ENCODE measurements around the gene APBB3. TPM values are rescaled to one million over a fixed set of nuclear protein-coding genes. Genes with fewer than 3 reads are reported as not detected.

Gene APBB3
- total RNA-seq, 4 donors from 2014 or later, result 14.0 to 23.7 (median 19.2) TPM

DNA sequence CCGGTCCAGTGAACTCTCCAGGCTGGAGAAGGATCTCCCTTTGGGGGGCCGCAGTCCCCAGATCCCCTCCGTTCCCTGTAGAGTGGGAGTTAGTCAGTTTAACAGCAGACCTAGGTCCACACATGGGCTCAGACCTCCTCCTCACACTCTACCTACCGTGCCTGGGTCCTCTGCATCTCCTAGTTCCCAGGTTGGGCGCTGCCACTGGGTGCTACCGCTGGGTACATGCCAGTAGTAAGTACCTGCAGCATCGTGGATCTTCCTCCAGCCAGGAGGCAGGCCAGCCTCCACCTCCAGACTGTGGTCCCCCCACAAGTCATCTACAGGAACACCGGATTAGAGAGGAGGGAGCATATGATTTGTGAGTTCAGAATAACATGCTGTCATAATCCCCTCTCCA lies 802 bp downstream of the APBB3 start:
- WGBS, 2 donors, result 59 to 61% methylated on average over 8 of the region's 8 CpGs
- H3K4me3 ChIP-seq (ENCODE audit: low read depth, poor library complexity, severe bottlenecking), result peak overlapping the region; percentile 30
- TF ChIP-seq CTCF (IDR thresholded peaks at IDR 0.05), result no peak
- no peak for TF ChIP-seq POLR2A (IDR thresholded peaks at IDR 0.05)
- intact Hi-C loops (cut with DNase I; ENCODE audit: low total_unique reads), result loop anchor here (10.0 kb wide), 1 partner anchor 71 kb away; the partner anchor contains the start of genes CD14 and TMCO6
- no peak for DNase-seq (ENCODE audit: low spot score in 2 of 2)

GRCh38 chr5:140561753-140562523 lies 2.5 kb downstream of the APBB3 start:
- intact Hi-C loops (cut with DNase I; ENCODE audit: low total_unique reads), result loop anchor here (10.0 kb wide), 1 partner anchor 73 kb away; the partner anchor contains the start of genes CD14 and TMCO6
- H3K4me3 ChIP-seq (ENCODE audit: low read depth, poor library complexity, severe bottlenecking), result no peak overlapping the region
- no peak for DNase-seq (ENCODE audit: low spot score in 2 of 2)
- WGBS, 2 donors, result 86 to 90% methylated on average over 6 to 10 of the region's 10 CpGs
- TF ChIP-seq POLR2A (IDR thresholded peaks at IDR 0.05) (no peak), CTCF (IDR thresholded peaks at IDR 0.05) (no peak)

DNA sequence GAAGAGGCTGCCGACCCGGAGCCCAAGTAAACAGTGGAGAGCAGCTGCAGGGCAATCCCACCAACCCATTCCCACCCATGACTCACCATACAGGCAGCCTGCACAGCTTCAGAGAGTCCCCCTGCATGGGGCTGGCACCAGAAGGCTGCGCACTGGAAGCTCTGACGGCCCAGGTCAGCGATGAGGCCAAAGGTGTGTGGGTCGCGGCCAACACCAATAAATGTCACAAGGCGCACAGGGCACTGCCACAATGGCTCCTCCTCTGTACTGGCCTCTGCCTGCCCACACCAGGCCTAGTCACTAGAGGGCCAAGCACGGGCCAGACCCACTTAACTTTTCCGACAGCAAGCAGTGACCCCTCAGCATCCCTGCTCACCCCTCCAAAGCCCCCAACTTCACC lies 4.2 kb downstream of the APBB3 start:
- TF ChIP-seq POLR2A (IDR thresholded peaks at IDR 0.05), result no peak
- TF ChIP-seq CTCF (IDR thresholded peaks at IDR 0.05), result no peak
- intact Hi-C loops (cut with DNase I; ENCODE audit: low total_unique reads), result loop anchor here (10.0 kb wide), 1 partner anchor 75 kb away; the partner anchor contains the start of genes CD14 and TMCO6
- H3K4me3 ChIP-seq (ENCODE audit: low read depth, poor library complexity, severe bottlenecking), result no peak overlapping the region
- no peak for DNase-seq (ENCODE audit: low spot score in 2 of 2)
- 90 to 91% methylated on average over 10 of the region's 10 CpGs for WGBS, 2 donors

- no peak overlapping the region for H3K4me3 ChIP-seq (ENCODE audit: low read depth, poor library complexity, severe bottlenecking)
- intact Hi-C loops (cut with DNase I; ENCODE audit: low total_unique reads), result no loop called here
- DNase-seq (ENCODE audit: low spot score in 2 of 2), result no peak
- TF ChIP-seq POLR2A (IDR thresholded peaks at IDR 0.05) (no peak), CTCF (IDR thresholded peaks at IDR 0.05) (no peak)
- 89 to 93% methylated on average over 9 of the region's 9 CpGs for WGBS, 2 donors
Measured at GRCh38 chr5:140558542-140558941, 5.9 kb downstream of the APBB3 start.

- 89 to 96% methylated on average over 3 of the region's 3 CpGs for WGBS, 2 donors
- H3K4me3 ChIP-seq (ENCODE audit: low read depth, poor library complexity, severe bottlenecking), result no peak overlapping the region
- DNase-seq (ENCODE audit: low spot score in 2 of 2), result no peak
- intact Hi-C loops (cut with DNase I; ENCODE audit: low total_unique reads), result no loop called here
- TF ChIP-seq POLR2A (IDR thresholded peaks at IDR 0.05), result no peak
Measured at GRCh38 chr5:140557965-140558364, 6.4 kb downstream of the APBB3 start.

GRCh38 chr5:140557136-140557805 lies 7.1 kb downstream of the APBB3 start, which contains the start of gene SRA1:
Gene SRA1, minus strand, starts transcription at chr5:140557473. Its CDS starts 21 bp downstream, at chr5:140557452.
- TF ChIP-seq CTCF (IDR thresholded peaks at IDR 0.05), result no peak
- TF ChIP-seq POLR2A (IDR thresholded peaks at IDR 0.05), result peak in 1 of 2 donors; percentile 40
- DNase-seq (ENCODE audit: low spot score in 2 of 2), result peak; percentile 93 to 99
- intact Hi-C loops (cut with DNase I; ENCODE audit: low total_unique reads), result no loop called here
- 1 to 2% methylated on average over 6 to 37 of the region's 46 CpGs for WGBS, 2 donors
- H3K4me3 ChIP-seq (ENCODE audit: low read depth, poor library complexity, severe bottlenecking), result peak within 1 kb of the TSS; percentile 87

All from lower leg skin (tissue), 4 donors.